ENCODE data around the gene RASAL3.

Gene RASAL3

DNA sequence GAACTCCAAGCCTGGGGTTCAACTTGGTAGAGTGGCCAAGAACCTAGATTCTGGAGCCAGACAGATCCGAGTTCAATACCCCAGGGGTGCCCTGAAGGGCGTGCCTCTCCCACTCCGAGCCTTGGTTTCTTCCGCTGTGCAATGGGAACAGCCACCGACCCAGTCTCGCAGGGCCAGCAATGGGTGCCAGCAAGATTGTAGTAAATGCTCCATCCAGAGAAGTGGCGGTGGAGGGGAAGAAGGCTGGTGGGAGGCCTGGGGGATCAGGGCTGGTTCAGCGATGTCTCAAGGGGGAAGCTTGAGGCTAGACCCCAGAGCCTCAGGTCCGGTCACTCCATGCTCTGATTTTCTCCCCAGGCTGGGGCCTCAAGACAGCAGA is 19.1 kb downstream of the RASAL3 start:
- H3K27ac ChIP-seq, result no peak overlapping the region
- TF ChIP-seq, protein P1, sequence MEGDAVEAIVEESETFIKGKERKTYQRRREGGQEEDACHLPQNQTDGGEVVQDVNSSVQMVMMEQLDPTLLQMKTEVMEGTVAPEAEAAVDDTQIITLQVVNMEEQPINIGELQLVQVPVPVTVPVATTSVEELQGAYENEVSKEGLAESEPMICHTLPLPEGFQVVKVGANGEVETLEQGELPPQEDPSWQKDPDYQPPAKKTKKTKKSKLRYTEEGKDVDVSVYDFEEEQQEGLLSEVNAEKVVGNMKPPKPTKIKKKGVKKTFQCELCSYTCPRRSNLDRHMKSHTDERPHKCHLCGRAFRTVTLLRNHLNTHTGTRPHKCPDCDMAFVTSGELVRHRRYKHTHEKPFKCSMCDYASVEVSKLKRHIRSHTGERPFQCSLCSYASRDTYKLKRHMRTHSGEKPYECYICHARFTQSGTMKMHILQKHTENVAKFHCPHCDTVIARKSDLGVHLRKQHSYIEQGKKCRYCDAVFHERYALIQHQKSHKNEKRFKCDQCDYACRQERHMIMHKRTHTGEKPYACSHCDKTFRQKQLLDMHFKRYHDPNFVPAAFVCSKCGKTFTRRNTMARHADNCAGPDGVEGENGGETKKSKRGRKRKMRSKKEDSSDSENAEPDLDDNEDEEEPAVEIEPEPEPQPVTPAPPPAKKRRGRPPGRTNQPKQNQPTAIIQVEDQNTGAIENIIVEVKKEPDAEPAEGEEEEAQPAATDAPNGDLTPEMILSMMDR (conservative IDR thresholded peaks at IDR 0.05), result no peak

DNA sequence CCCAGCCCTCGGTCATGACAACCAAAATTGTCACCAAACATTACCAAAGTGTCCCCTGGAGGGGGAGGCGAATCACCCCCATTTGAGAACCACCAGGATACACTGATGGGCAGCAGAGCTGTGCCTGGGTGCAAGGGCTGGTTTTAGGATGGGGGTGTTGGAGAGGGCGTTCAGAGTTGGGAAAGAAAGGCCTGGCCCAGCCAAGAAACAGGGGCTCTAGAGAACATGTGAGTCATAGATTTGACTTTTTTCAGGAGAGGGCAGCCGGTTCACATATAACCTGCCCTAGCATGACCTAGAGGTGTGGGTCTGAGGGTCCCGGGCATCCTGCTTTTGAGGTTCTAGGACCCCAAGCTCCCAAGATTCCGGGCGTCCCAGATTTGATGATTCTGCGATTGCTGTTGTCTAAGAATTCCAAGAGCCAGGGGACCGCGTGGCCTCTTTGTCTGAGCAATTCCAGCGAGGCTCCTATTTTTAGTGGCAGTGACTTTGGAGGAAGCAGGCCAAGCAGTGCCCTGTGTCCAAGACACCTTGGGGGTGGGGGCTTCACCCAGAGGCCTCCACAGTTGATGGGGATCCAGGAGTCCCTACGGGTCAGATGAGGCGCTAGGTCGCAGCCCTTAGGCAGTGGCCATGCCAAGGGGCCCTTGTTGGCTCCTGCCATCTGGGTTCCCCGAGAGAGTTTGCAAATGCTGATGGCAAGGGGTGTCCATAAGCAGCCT is 19.7 kb downstream of the RASAL3 start:
- TF ChIP-seq, protein P1 (conservative IDR thresholded peaks at IDR 0.05), result no peak

DNA sequence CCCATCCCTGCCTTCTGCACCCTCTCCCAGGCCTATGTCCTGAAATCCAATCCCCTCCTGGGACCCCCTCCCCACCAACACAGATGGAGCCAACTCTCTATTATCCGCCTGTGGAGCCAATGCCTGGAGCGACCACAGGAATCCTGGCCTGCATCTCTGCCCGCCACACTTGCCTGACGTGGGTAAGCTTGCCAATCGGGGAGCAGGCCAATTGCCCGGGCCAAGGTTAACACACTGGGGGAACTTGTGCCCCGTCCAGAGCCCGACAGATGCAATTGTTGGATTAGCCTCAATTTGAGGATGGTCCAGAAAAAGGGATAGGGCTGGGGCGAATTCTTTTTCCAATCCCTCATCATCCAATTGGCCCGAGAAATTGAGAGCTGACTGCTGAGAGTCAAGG is 20.5 kb downstream of the RASAL3 start:
- no peak overlapping the region for H3K27ac ChIP-seq
- TF ChIP-seq, protein P1 (conservative IDR thresholded peaks at IDR 0.05), result no peak

More for the DNA sequence above, 19.7 kb downstream of the RASAL3 start:
- no peak overlapping the region for H3K27ac ChIP-seq

DNA sequence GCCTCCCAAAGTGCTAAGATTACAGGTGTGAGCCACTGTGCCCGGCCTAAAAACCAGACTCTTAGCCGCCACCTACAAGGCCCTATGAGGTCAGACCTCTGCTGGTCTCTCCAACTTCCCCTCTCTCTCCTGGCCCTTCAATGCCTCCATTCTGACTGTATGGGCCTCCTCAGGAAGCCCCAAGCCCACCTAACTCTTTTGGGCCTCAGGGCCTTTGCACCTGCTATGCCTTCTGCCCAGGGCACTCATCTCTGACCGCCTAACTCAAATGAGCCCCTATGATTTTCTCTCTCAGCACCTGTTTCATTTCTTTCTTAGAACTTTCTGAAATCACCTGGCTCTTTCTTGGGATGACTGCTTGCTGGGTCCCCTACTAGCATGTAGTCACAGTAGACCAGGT is 21.0 kb downstream of the RASAL3 start:
- TF ChIP-seq, protein P1 (conservative IDR thresholded peaks at IDR 0.05), result no peak
- H3K27ac ChIP-seq, result no peak overlapping the region

DNA sequence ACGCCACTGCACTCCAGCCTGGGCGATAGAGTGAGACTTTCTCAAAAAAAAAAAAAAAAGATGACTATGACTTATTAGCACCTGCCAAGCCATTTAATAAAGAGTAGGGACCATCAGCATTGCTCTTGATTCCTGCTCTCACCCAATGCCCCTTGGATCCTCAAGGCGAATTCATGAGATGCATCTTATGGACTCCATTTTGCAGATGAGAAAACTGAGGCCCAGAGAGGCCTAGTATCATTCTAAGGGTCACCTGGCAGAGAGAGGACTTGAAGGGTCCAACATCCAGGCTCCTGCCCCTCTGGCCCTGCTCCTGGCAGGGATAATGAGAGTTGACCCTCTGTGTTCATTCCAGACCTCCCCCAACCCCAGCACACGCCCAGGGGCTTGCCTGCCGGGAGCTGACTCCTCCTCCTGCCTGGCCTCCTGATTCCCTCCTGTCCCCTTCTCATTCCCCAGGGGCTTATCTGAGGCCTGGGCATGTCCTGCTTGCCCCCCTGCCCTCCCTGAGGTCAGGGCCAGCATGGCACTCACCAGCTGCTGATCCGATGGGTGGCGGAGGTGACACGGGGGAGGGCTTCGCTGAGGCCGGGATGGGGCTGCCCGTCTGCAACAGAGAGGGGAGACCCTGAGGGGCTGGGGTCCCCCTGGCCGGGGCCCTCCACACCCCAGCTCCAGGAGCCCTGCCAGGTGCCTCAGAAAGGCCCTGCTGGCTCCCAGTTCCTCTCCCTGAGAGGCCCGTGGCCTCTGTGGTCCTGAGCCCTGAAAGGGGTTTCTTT is 22.0 kb downstream of the RASAL3 start:
- TF ChIP-seq, protein P1 (conservative IDR thresholded peaks at IDR 0.05), result no peak
- no peak overlapping the region for H3K27ac ChIP-seq

DNA sequence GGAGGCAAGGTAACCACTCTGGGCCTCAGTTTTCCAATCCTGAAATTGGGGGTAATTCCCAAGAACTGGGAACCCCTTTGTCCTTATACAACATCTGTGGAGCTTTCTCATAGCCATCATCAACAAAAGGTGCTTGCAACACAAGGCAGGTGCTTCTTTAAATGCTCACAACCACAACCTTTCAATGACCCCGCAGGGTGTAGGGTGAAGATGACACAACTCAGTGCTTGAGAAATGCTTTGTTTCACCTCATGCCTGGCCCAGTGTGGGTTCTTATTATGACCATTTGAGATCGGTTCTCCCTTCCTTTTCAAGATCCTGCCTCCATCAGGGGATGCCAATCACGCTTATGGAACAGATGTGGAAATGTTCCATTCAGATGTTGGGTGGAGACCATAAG is 23.0 kb downstream of the RASAL3 start:
- TF ChIP-seq, protein P1 (conservative IDR thresholded peaks at IDR 0.05), result no peak
- no peak overlapping the region for H3K27ac ChIP-seq

DNA sequence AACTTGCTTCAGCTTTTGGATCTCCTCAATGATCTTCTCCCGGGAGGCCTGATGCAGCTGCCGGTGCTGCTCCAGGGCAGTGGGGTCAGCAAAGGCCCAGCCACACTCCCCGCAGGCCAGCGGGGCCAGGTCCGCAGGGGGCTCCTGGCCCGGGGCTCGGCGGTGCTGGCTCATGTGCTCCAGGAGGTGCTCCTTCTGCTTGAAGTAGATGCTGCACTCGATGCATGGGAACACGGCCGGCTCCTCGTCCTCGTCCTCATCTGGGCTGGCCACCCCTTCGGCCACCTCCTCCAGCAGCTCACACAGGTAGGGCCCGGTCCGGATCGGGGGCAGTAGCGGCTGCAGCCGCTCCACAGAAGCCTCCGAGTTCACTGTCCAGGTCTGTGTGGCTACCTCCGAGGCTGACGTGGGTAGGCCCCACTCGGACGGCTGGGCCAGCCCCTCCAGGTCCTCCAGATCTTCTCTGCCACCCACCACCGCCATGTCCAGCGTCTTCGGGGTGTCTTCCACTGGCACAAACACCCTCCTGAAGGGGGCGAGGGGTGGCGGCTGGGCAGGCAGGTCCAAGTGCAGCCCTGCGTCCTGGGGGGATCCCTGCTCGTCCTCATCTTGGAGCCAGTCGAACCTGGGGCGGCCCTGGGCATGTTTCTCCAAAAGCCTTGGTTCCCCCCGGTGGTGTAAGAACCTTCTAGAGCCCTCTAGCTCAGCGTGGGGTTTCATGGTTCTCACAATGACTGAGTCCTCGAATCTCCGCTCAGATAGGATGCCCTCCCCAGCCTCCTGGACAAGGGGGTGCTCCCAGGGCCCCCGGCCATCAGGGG is 24.3 kb downstream of the RASAL3 start:
- H3K27ac ChIP-seq, result no peak overlapping the region
- TF ChIP-seq, protein P1 (conservative IDR thresholded peaks at IDR 0.05), result no peak

Data from VCaP (cell line).